MCF 10A (cell line): ENCODE results near the gene TSC22D3. TPM values are rescaled to one million over a fixed set of nuclear protein-coding genes. Genes with fewer than 3 reads are reported as not detected.
A peak's percentile ranks its signal among the peaks of the same experiment; 100 is the strongest.

ENCODE experiments used
- BruUV-seq: library from RNA; stranded (reverse); fragments of 400-500 nt; replicated peaks from 2 replicates; lab custom pipeline; 2021; lab: Mats Ljungman, UMichigan
- CTCF ChIA-PET: fragments of 300-600 bp; sonication (Branson Sonifier 250); formaldehyde crosslinking; extraction: SDS; loops from one replicate; lab custom pipeline; 2021; ENCODE audit warnings: antibody characterized with exemption, inconsistent platforms; lab: Yijun Ruan, JAX
- POLR2A ChIA-PET: fragments of 300-600, 350-650 bp; sonication (Branson Sonifier 250); formaldehyde crosslinking; extraction: SDS; loops from one replicate; lab custom pipeline; 2020; ENCODE audit warnings: antibody characterized with exemption, inconsistent platforms; lab: Yijun Ruan, JAX
- DNase-seq: peaks from one replicate; pipeline ENCODE4 v3.0.0-alpha.2; 2018; ENCODE audit not compliant: unreplicated experiment
- H3K27ac Mint-ChIP-seq: one replicate; pipeline ENCODE4 v1.8.0; 2022; ENCODE audit warnings: mild to moderate bottlenecking, low read depth, mixed read lengths; ENCODE audit not compliant: unreplicated experiment
- H3K27me3 Mint-ChIP-seq: one replicate; pipeline ENCODE4 v1.8.0; 2022; ENCODE audit warnings: mixed read lengths; ENCODE audit not compliant: insufficient read depth, unreplicated experiment
- H3K36me3 Mint-ChIP-seq: one replicate; pipeline ENCODE4 v1.8.0; 2022; ENCODE audit warnings: mild to moderate bottlenecking, moderate library complexity, mixed read lengths; ENCODE audit not compliant: insufficient read depth, unreplicated experiment
- H3K4me1 Mint-ChIP-seq: one replicate; pipeline ENCODE4 v1.8.0; 2022; ENCODE audit warnings: mixed read lengths; ENCODE audit not compliant: insufficient read depth, unreplicated experiment
- H3K4me3 Mint-ChIP-seq: one replicate; pipeline ENCODE4 v1.8.0; 2022; ENCODE audit warnings: mild to moderate bottlenecking, moderate library complexity, mixed read lengths; ENCODE audit not compliant: unreplicated experiment
- H3K9me3 Mint-ChIP-seq: one replicate; pipeline ENCODE4 v1.8.0; 2022; ENCODE audit warnings: mixed read lengths; ENCODE audit not compliant: unreplicated experiment
- intact Hi-C: fragments of 100-400 bp; cut with micrococcal nuclease; formaldehyde crosslinking; loops from 2 replicates; pipeline ENCODE4 v1.14.1; 2022
- total RNA-seq: library from RNA; stranded (reverse); gene quantifications from 2 replicates; pipeline ENCODE4 v1.2.3, GENCODE V29; 2022
- TF ChIP-seq, protein P1 (sequence below): fragments of 200-600 bp; IDR thresholded peaks from one replicate; pipeline ENCODE4 v1.8.0; 2022; ENCODE audit warnings: antibody characterized with exemption, mild to moderate bottlenecking; ENCODE audit not compliant: unreplicated experiment

Gene TSC22D3
- total RNA-seq, 1 experiment from 2014 or later, result 124 TPM

GRCh38 chrX:107736781-107737531 lies 38.6 kb downstream of the TSC22D3 start:
- TF ChIP-seq, protein P1, sequence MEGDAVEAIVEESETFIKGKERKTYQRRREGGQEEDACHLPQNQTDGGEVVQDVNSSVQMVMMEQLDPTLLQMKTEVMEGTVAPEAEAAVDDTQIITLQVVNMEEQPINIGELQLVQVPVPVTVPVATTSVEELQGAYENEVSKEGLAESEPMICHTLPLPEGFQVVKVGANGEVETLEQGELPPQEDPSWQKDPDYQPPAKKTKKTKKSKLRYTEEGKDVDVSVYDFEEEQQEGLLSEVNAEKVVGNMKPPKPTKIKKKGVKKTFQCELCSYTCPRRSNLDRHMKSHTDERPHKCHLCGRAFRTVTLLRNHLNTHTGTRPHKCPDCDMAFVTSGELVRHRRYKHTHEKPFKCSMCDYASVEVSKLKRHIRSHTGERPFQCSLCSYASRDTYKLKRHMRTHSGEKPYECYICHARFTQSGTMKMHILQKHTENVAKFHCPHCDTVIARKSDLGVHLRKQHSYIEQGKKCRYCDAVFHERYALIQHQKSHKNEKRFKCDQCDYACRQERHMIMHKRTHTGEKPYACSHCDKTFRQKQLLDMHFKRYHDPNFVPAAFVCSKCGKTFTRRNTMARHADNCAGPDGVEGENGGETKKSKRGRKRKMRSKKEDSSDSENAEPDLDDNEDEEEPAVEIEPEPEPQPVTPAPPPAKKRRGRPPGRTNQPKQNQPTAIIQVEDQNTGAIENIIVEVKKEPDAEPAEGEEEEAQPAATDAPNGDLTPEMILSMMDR, result no peak
- Mint-ChIP-seq H3K4me1 (peaks cover 31% of the 10 kb centered on the region), H3K36me3 (peaks cover 13% of the 10 kb centered on the region), H3K27ac (no peak overlapping the region), H3K27me3 (peaks cover 80% of the 10 kb centered on the region), H3K4me3 (no peak overlapping the region), H3K9me3 (no peaks in the 10 kb centered on the region)
- BruUV-seq, result no TSS peak
- intact Hi-C loops, result no loop called here
- ChIA-PET CTCF (interaction anchor here (1.1 to 1.3 kb wide), 2 partner anchors 20 to 77 kb away, joined by 3 to 5 read pairs; no protein-coding TSS in a partner anchor), POLR2A (interaction anchor here (1.3 to 7.6 kb wide), 2 partner anchors 10 to 61 kb away, joined by 8 to 83 read pairs; no protein-coding TSS in a partner anchor)
- DNase-seq, result peak; percentile 64

- no peaks in the 10 kb centered on the region for H3K9me3 Mint-ChIP-seq
- DNase-seq, result no peak
- no peak overlapping the region for H3K4me3 Mint-ChIP-seq
- peaks cover 67% of the 10 kb centered on the region for H3K27me3 Mint-ChIP-seq
- no TSS peak for BruUV-seq
- H3K36me3 Mint-ChIP-seq, result peaks cover 5% of the 10 kb centered on the region
- peaks cover 24% of the 10 kb centered on the region for H3K4me1 Mint-ChIP-seq
- H3K27ac Mint-ChIP-seq, result no peak overlapping the region
- ChIA-PET CTCF (interaction anchor here (0.6 to 1.9 kb wide), 4 partner anchors 16 to 765 kb away, joined by 3 to 10 read pairs (median 4); no protein-coding TSS in a partner anchor), POLR2A (interaction anchor here (0.7 to 7.3 kb wide), 3 partner anchors 9 to 62 kb away, joined by 3 to 119 read pairs (median 5); no protein-coding TSS in a partner anchor)
- TF ChIP-seq, protein P1, result no peak
- intact Hi-C loops, result loop anchor here (5.0 kb wide), 1 partner anchor 62 kb away; no protein-coding TSS in a partner anchor
Measured at GRCh38 chrX:107734646-107735045, 40.9 kb downstream of the TSC22D3 start.

DNA sequence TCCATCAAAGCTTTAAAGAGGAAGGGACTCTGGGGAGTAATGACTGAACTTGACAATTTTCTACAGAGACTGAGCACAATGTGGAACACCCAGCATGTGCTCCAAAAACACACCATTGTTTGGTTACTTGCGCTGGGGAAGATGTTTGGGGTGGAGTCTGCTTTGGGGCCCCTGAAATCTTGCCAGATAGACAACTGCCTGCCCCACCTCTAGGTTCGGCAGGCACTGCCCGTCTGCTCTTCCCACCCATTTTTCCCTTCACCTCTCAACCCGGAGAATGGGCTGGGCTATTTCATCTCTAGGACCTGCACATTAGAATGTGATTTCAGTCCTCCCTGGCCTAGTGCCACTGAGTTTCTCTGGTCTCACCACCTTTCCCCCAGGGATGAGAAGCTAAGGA lies 41.9 kb downstream of the TSC22D3 start:
- no TSS peak for BruUV-seq
- Mint-ChIP-seq H3K36me3 (no peaks in the 10 kb centered on the region), H3K27me3 (peaks cover 61% of the 10 kb centered on the region), H3K27ac (no peak overlapping the region), H3K4me3 (no peak overlapping the region), H3K9me3 (no peaks in the 10 kb centered on the region), H3K4me1 (peaks cover 23% of the 10 kb centered on the region)
- CTCF ChIA-PET, result interaction anchor here (1.9 kb wide), 1 partner anchor 61 kb away, joined by 10 read pairs; no protein-coding TSS in a partner anchor
- POLR2A ChIA-PET, result interaction anchor here (1.0 to 7.3 kb wide), 5 partner anchors 8 to 59 kb away, joined by 3 to 119 read pairs (median 5); partner anchors contain the start of gene TSC22D3
- DNase-seq, result no peak
- intact Hi-C loops, result loop anchor here (5.0 kb wide), 1 partner anchor 61 kb away; no protein-coding TSS in a partner anchor
- TF ChIP-seq, protein P1, result no peak
